CD14-positive monocyte (primary cell): ENCODE results near the gene KIF2A. TPM values are rescaled to one million over a fixed set of nuclear protein-coding genes. Genes with fewer than 3 reads are reported as not detected.

Source experiments
- DNase-seq, 3 donors: peaks; one replicate each; pipeline ENCODE4 v3.0.0-alpha.2; 2011 to 2022
- H2AFZ ChIP-seq: 2 replicates; pipeline ENCODE4 v1.6.0; 2012; ENCODE audit warnings: mild to moderate bottlenecking, low read depth, low read length, inconsistent platforms; ENCODE audit not compliant: insufficient read depth, poor library complexity, severe bottlenecking
- H3K27ac ChIP-seq, 2 donors: 1 replicate in 1 of 2; 2 replicates in 1 of 2; pipeline ENCODE4 v1.5.1; 2012 to 2013; ENCODE audit warnings: low read length in 2 of 2, control low read depth in 1 of 2, inconsistent platforms in 1 of 2, low read depth in 1 of 2, mild to moderate bottlenecking in 1 of 2
- H3K27me3 ChIP-seq, 2 donors: one replicate each; pipeline versions ENCODE4 v1.6.0 to v1.6.1; 2011 to 2013; ENCODE audit warnings: low read length in 2 of 2; ENCODE audit not compliant: control insufficient read depth in 2 of 2, insufficient read depth in 2 of 2
- H3K36me3 ChIP-seq, 2 donors: replicated peaks in 1 of 2; 1 replicate in 1 of 2; 2 replicates in 1 of 2; pipeline versions ENCODE4 v1.5.1 to v1.6.1; 2012 to 2013; ENCODE audit warnings: low read length in 2 of 2, control low read depth in 1 of 2, inconsistent platforms in 1 of 2, mild to moderate bottlenecking in 1 of 2; ENCODE audit not compliant: insufficient read depth in 2 of 2, control insufficient read depth in 1 of 2
- H3K4me1 ChIP-seq, 2 donors: 1 replicate in 1 of 2; 2 replicates in 1 of 2; pipeline versions ENCODE4 v1.5.1 to v1.6.1; 2012 to 2013; ENCODE audit warnings: low read length in 2 of 2, control low read depth in 1 of 2, inconsistent platforms in 1 of 2, mild to moderate bottlenecking in 1 of 2, moderate library complexity in 1 of 2; ENCODE audit not compliant: insufficient read depth in 2 of 2, control insufficient read depth in 1 of 2
- H3K4me2 ChIP-seq: replicated peaks from 2 replicates; pipeline ENCODE3; 2012; ENCODE audit warnings: low read length, moderate library complexity, mild to moderate bottlenecking; ENCODE audit not compliant: poor library complexity, severe bottlenecking; ENCODE audit errors: extremely low read depth
- H3K4me3 ChIP-seq, 3 experiments: fragments of 200-600 bp in 1 of 3; sonication (generic) in 1 of 3; replicated peaks in 1 of 3; 1 replicate in 2 of 3; 2 replicates in 1 of 3; pipeline ENCODE4 v1.5.1; 2011 to 2013; ENCODE audit warnings: low read length in 3 of 3, mild to moderate bottlenecking in 3 of 3, control low read depth in 2 of 3, low read depth in 2 of 3, inconsistent platforms in 1 of 3, moderate library complexity in 1 of 3
- H3K79me2 ChIP-seq: 2 replicates; pipeline ENCODE4 v1.6.0; 2012; ENCODE audit warnings: mild to moderate bottlenecking, control low read depth, inconsistent platforms, low read length, moderate library complexity; ENCODE audit not compliant: insufficient read depth
- H3K9ac ChIP-seq: 2 replicates; pipeline ENCODE4 v1.6.0; 2017; ENCODE audit warnings: low read length, mild to moderate bottlenecking; ENCODE audit not compliant: insufficient read depth, poor library complexity, severe bottlenecking
- H3K9me3 ChIP-seq, 2 donors: replicated peaks in 1 of 2; 1 replicate in 1 of 2; 2 replicates in 1 of 2; pipeline versions ENCODE4 v1.5.1 to v1.6.1; 2012 to 2013; ENCODE audit warnings: low read length in 2 of 2, control low read depth in 1 of 2; ENCODE audit not compliant: control insufficient read depth in 1 of 2, insufficient read depth in 1 of 2
- H4K20me1 ChIP-seq: 2 replicates; pipeline ENCODE4 v1.6.0; 2012; ENCODE audit warnings: mild to moderate bottlenecking, low read length, control low read depth, moderate library complexity; ENCODE audit not compliant: insufficient read depth
- H3K27ac Mint-ChIP-seq, 7 donors: one replicate each; pipeline ENCODE4 v1.8.0; 2020; ENCODE audit warnings: mild to moderate bottlenecking in 7 of 7, mixed read lengths in 7 of 7, moderate library complexity in 6 of 7, inconsistent platforms in 2 of 7
- H3K27me3 Mint-ChIP-seq, 3 donors: one replicate each; pipeline ENCODE4 v1.8.0; 2021 to 2022; ENCODE audit warnings: low read depth in 3 of 3, mild to moderate bottlenecking in 3 of 3, mixed read lengths in 3 of 3, moderate library complexity in 3 of 3, inconsistent platforms in 1 of 3
- H3K36me3 Mint-ChIP-seq, 2 donors: one replicate each; pipeline ENCODE4 v1.8.0; 2020; ENCODE audit warnings: mixed read lengths in 2 of 2, inconsistent platforms in 1 of 2, mild to moderate bottlenecking in 1 of 2
- H3K4me1 Mint-ChIP-seq: one replicate; pipeline ENCODE4 v1.8.0; 2020; ENCODE audit warnings: mild to moderate bottlenecking, mixed read lengths
- H3K4me3 Mint-ChIP-seq, 2 donors: one replicate each; pipeline ENCODE4 v1.8.0; 2020; ENCODE audit warnings: mild to moderate bottlenecking in 2 of 2, mixed read lengths in 2 of 2, moderate library complexity in 1 of 2
- H3K9me3 Mint-ChIP-seq, 7 donors: one replicate each; pipeline ENCODE4 v1.8.0; 2020 to 2022; ENCODE audit warnings: mixed read lengths in 7 of 7, mild to moderate bottlenecking in 6 of 7, moderate library complexity in 6 of 7, inconsistent platforms in 2 of 7
- WGBS: methylation state at CpG from one replicate; pipeline ENCODE4 v1.1.5; 2013; ENCODE audit warnings: missing lambda C conversion rate; ENCODE audit not compliant: insufficient coverage; 5-methylcytosine and 5-hydroxymethylcytosine counted together
- intact Hi-C, 2 donors: fragments of 100-400 bp; cut with micrococcal nuclease; formaldehyde crosslinking; loops; one replicate each; pipeline versions ENCODE4 v1.15.0 to v1.15.1; 2023
- polyA plus RNA-seq, 3 donors: library from polyadenylated mRNA; depleted of rRNA in 1 of 3; unstranded in 2 of 3; stranded (reverse) in 1 of 3; fragments of 300-500 nt in 2 of 3; fragments of >200 nt in 1 of 3; fragmentation: Illumina TruSeq in 2 of 3; gene quantifications; 1 replicate in 2 of 3; 2 replicates in 1 of 3; pipeline ENCODE4 v1.2.3, GENCODE V29; 2012 to 2021
- TF ChIP-seq, protein P1 (sequence below): fragments of 200-600 bp; IDR thresholded peaks from one replicate; pipeline ENCODE4 v1.8.0; 2022; ENCODE audit warnings: antibody characterized with exemption, mild to moderate bottlenecking

Gene KIF2A
- polyA plus RNA-seq, 3 donors: 9.7 to 24.6 (median 21.7) TPM

DNA sequence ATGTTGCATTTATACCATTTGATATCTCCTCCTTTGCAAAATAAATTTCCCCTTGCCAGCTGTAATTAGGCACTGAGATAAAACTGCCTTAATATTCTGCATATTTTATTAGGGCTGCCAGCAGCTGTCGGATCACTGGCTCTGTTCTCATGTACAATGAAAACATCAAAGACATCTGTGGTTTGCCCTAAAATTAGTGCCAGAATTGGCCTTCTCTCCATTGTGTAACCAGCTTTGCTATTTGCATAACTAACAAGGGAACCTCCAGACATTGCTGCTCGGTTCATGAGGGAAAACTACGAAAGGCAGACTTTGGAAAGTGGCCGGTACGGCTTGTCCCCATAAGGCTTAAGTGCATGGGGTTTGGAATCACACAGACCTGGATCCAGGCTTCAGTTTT lies 45.5 kb upstream of the KIF2A start:
- peaks cover 0 to 2% (median 0%) of the 10 kb centered on the region in 3 donors for H3K27me3 Mint-ChIP-seq
- H3K4me3 ChIP-seq: no peak overlapping the region
- no peak for DNase-seq
- peaks cover 0 to 1% (median 0%) of the 10 kb centered on the region in 7 donors for H3K9me3 Mint-ChIP-seq
- H3K9ac ChIP-seq: no peak overlapping the region
- H3K9me3 ChIP-seq: no peaks in the 10 kb centered on the region
- H3K36me3 Mint-ChIP-seq: no peaks in the 10 kb centered on the region
- no peaks in the 10 kb centered on the region for H3K36me3 ChIP-seq
- no peak overlapping the region for H3K27ac Mint-ChIP-seq
- no peaks in the 10 kb centered on the region for H4K20me1 ChIP-seq
- H3K4me2 ChIP-seq: no peak overlapping the region
- no peak overlapping the region for H3K4me3 Mint-ChIP-seq
- no peaks in the 10 kb centered on the region for H3K27me3 ChIP-seq
- TF ChIP-seq, protein P1, sequence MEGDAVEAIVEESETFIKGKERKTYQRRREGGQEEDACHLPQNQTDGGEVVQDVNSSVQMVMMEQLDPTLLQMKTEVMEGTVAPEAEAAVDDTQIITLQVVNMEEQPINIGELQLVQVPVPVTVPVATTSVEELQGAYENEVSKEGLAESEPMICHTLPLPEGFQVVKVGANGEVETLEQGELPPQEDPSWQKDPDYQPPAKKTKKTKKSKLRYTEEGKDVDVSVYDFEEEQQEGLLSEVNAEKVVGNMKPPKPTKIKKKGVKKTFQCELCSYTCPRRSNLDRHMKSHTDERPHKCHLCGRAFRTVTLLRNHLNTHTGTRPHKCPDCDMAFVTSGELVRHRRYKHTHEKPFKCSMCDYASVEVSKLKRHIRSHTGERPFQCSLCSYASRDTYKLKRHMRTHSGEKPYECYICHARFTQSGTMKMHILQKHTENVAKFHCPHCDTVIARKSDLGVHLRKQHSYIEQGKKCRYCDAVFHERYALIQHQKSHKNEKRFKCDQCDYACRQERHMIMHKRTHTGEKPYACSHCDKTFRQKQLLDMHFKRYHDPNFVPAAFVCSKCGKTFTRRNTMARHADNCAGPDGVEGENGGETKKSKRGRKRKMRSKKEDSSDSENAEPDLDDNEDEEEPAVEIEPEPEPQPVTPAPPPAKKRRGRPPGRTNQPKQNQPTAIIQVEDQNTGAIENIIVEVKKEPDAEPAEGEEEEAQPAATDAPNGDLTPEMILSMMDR: no peak
- peak overlapping the region; percentile 51 for H2AFZ ChIP-seq
- no peaks in the 10 kb centered on the region for H3K79me2 ChIP-seq
- 20% methylated on average over 5 of the region's 5 CpGs for WGBS
- peaks cover 0 to 3% of the 10 kb centered on the region in 2 donors for H3K4me1 ChIP-seq
- H3K4me1 Mint-ChIP-seq: peaks cover 6% of the 10 kb centered on the region
- no peak overlapping the region for H3K27ac ChIP-seq
- intact Hi-C loops: no loop called here

DNA sequence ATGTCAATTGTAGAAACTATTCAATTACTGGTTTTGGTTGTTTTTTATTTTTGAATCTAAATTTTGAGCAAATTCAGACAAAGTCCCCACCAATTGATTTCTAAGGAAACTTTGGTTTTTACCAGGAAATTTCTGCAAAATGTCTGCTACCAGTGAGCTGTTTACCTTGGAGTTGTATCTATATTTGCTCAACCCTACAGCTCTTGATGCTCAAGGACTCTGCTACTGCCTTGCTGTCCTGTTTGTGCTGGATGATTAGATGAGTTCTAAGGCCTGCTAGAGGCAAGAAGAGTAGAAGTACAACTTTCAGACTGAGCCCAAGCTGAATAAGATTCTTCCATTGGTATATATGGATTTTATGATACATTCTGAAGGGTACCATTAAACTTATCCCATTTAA lies 42.6 kb upstream of the KIF2A start:
- Histone ChIP-seq H3K9ac (no peak overlapping the region), H3K79me2 (no peaks in the 10 kb centered on the region), H2AFZ (no peak overlapping the region), H3K4me2 (no peak overlapping the region), H3K36me3 (no peaks in the 10 kb centered on the region), H3K9me3 (no peaks in the 10 kb centered on the region), H3K4me1 (peaks cover 0 to 3% of the 10 kb centered on the region in 2 donors), H3K27ac (no peak overlapping the region), H4K20me1 (no peaks in the 10 kb centered on the region), H3K4me3 (no peak overlapping the region), H3K27me3 (no peaks in the 10 kb centered on the region)
- Mint-ChIP-seq H3K36me3 (no peaks in the 10 kb centered on the region), H3K27ac (no peak overlapping the region), H3K9me3 (peaks cover 0 to 3% (median 0%) of the 10 kb centered on the region in 7 donors), H3K27me3 (peaks cover 0 to 2% (median 0%) of the 10 kb centered on the region in 3 donors), H3K4me1 (peaks cover 6% of the 10 kb centered on the region), H3K4me3 (no peak overlapping the region)
- TF ChIP-seq, protein P1: no peak
- intact Hi-C loops: no loop called here
- DNase-seq: no peak
